ENCODE data around the gene IFT172.

Gene IFT172

GRCh38 chr2:27448381-27448780 lies 41.2 kb downstream of the IFT172 start:
- TF ChIP-seq CTCF (IDR thresholded peaks at IDR 0.05; ENCODE audit: low read depth, low read length): no peak
- Histone ChIP-seq H3K4me3 (ENCODE audit: low read depth, low read length) (no peak overlapping the region), H3K36me3 (peaks cover 14% of the 10 kb centered on the region), H3K4me1 (no peaks in the 10 kb centered on the region), H3K9me3 (no peaks in the 10 kb centered on the region), H3K27me3 (no peaks in the 10 kb centered on the region)
- DNase-seq: no peak

- no peak overlapping the region for H3K4me3 ChIP-seq (ENCODE audit: low read depth, low read length)
- H3K9me3 ChIP-seq: no peaks in the 10 kb centered on the region
- DNase-seq: no peak
- no peak for TF ChIP-seq CTCF (IDR thresholded peaks at IDR 0.05; ENCODE audit: low read depth, low read length)
- no peaks in the 10 kb centered on the region for H3K4me1 ChIP-seq
- no peaks in the 10 kb centered on the region for H3K27me3 ChIP-seq
- peaks cover 18% of the 10 kb centered on the region for H3K36me3 ChIP-seq
These were observed 43.5 kb downstream of the IFT172 start for GRCh38 chr2:27446057-27446456.

- Histone ChIP-seq H3K9me3 (no peaks in the 10 kb centered on the region), H3K4me3 (ENCODE audit: low read depth, low read length) (no peak overlapping the region), H3K36me3 (peaks cover 23% of the 10 kb centered on the region), H3K4me1 (no peaks in the 10 kb centered on the region), H3K27me3 (no peaks in the 10 kb centered on the region)
- no peak for TF ChIP-seq CTCF (IDR thresholded peaks at IDR 0.05; ENCODE audit: low read depth, low read length)
- no peak for DNase-seq
These were observed 43.9 kb downstream of the IFT172 start for GRCh38 chr2:27445615-27446014.

- Histone ChIP-seq H3K36me3 (peaks cover 27% of the 10 kb centered on the region), H3K27me3 (no peaks in the 10 kb centered on the region), H3K4me3 (ENCODE audit: low read depth, low read length) (no peak overlapping the region), H3K4me1 (no peaks in the 10 kb centered on the region), H3K9me3 (no peaks in the 10 kb centered on the region)
- DNase-seq: no peak
- no peak for TF ChIP-seq CTCF (IDR thresholded peaks at IDR 0.05; ENCODE audit: low read depth, low read length)
These were observed 44.4 kb downstream of the IFT172 start for GRCh38 chr2:27445155-27445554.

- no peak for TF ChIP-seq CTCF (IDR thresholded peaks at IDR 0.05; ENCODE audit: low read depth, low read length)
- Histone ChIP-seq H3K36me3 (peaks cover 32% of the 10 kb centered on the region), H3K27me3 (no peaks in the 10 kb centered on the region), H3K9me3 (no peaks in the 10 kb centered on the region), H3K4me3 (ENCODE audit: low read depth, low read length) (no peak overlapping the region), H3K4me1 (no peaks in the 10 kb centered on the region)
- DNase-seq: no peak
These were observed 46.6 kb downstream of the IFT172 start for GRCh38 chr2:27442920-27443282.

GRCh38 chr2:27441958-27442919 lies 47.3 kb downstream of the IFT172 start, which contains the start of gene KRTCAP3:
Gene KRTCAP3, plus strand, starts transcription at chr2:27442381. Its CDS starts 32 bp downstream, at chr2:27442413.
- Histone ChIP-seq H3K9me3 (no peaks in the 10 kb centered on the region), H3K4me3 (ENCODE audit: low read depth, low read length) (no peak within 1 kb of the TSS), H3K27me3 (no peaks in the 10 kb centered on the region), H3K4me1 (no peaks in the 10 kb centered on the region), H3K36me3 (peaks cover 34% of the 10 kb centered on the region)
- no peak for DNase-seq
- TF ChIP-seq CTCF (IDR thresholded peaks at IDR 0.05; ENCODE audit: low read depth, low read length): no peak

Measured in BE2C (cell line).